AG09319 (cell line): Measurements from ENCODE around the gene DCAF6.
A peak's percentile ranks its signal among the peaks of the same experiment; 100 is the strongest.
"Not testable (repeated sequence)": the region's sequence is repeated elsewhere in the genome, so short reads cannot be mapped to it uniquely, and the experiment has no call there.

Source experiments
- DNase-seq: peaks from one replicate; pipeline ENCODE4 v3.0.0-alpha.2; 2010; ENCODE audit warnings: low read depth; ENCODE audit errors: extremely low read depth
- CTCF ChIP-seq: IDR thresholded peaks from 2 replicates; pipeline ENCODE4 v1.5.1; 2011; ENCODE audit warnings: low read depth, mild to moderate bottlenecking, inconsistent platforms, low read length, moderate library complexity

DCAF6 gene

GRCh38 chr1:167936068-167936929 lies at the start of gene DCAF6:
Gene DCAF6, plus strand, starts transcription at chr1:167936683. Its CDS starts 229 bp downstream, at chr1:167936912.
- peak; percentile 97 for DNase-seq
- no peak for TF ChIP-seq CTCF

- not testable (repeated sequence) for DNase-seq
Measured at GRCh38 chr1:167887187-167887586, 49.3 kb upstream of the DCAF6 start.

GRCh38 chr1:167890400-167890799 lies 46.1 kb upstream of the DCAF6 start:
- TF ChIP-seq CTCF = no peak

GRCh38 chr1:167893798-167894197 lies 42.7 kb upstream of the DCAF6 start:
- no peak for DNase-seq
- no peak for TF ChIP-seq CTCF

More at GRCh38 chr1:167890400-167890799, 46.1 kb upstream of the DCAF6 start:
- no peak for DNase-seq

- TF ChIP-seq CTCF = no peak
- no peak for DNase-seq
Measured at GRCh38 chr1:167898578-167899222, 37.8 kb upstream of the DCAF6 start.

GRCh38 chr1:167899253-167899681 lies 37.2 kb upstream of the DCAF6 start:
- no peak for TF ChIP-seq CTCF
- peak; percentile 10 for DNase-seq

- no peak for DNase-seq
- TF ChIP-seq CTCF = no peak
Measured at GRCh38 chr1:167900907-167901306, 35.6 kb upstream of the DCAF6 start.
